GM23338 (cell line): ENCODE data around the gene NOSTRIN.

ENCODE experiments used
- EZH2 ChIP-seq: fragments of 200-600 bp; sonication (generic); IDR thresholded peaks from one replicate; pipeline ENCODE4 v1.8.0; 2017; ENCODE audit warnings: antibody characterized with exemption, mild to moderate bottlenecking, low read depth; ENCODE audit not compliant: unreplicated experiment
- EZH2phosphoT487 ChIP-seq: fragments of 200-600 bp; sonication (generic); IDR thresholded peaks from one replicate; pipeline ENCODE4 v1.8.1; 2018; ENCODE audit warnings: antibody characterized with exemption; ENCODE audit not compliant: unreplicated experiment
- POLR2AphosphoS5 ChIP-seq: IDR thresholded peaks from 2 replicates; pipeline ENCODE4 v1.6.1; 2016; ENCODE audit warnings: antibody characterized with exemption, low read depth
- REST ChIP-seq: IDR thresholded peaks from one replicate; pipeline ENCODE4 v1.6.1; 2018; ENCODE audit warnings: antibody characterized with exemption; ENCODE audit not compliant: unreplicated experiment
- STAT1 ChIP-seq: IDR thresholded peaks from one replicate; pipeline ENCODE4 v1.6.1; 2016; ENCODE audit warnings: antibody characterized with exemption; ENCODE audit not compliant: unreplicated experiment
- ZNF114 ChIP-seq: fragments of 250-450 bp; sonication (Bioruptor Pico); IDR thresholded peaks from 2 replicates; pipeline ENCODE4 v1.5.0; 2020; ENCODE audit warnings: mild to moderate bottlenecking, moderate library complexity
- ZNF462 ChIP-seq: fragments of 250-450 bp; sonication (Bioruptor Pico); IDR thresholded peaks from 2 replicates; pipeline ENCODE4 v1.5.0; 2020; ENCODE audit warnings: mild to moderate bottlenecking, moderate library complexity
- TF ChIP-seq, protein P1 (sequence below), 2 experiments: fragments of 200-600 bp in 1 of 2; sonication (generic) in 1 of 2; conservative IDR thresholded peaks; 2 replicates each; pipeline versions ENCODE4 v1.5.1 to v1.6.1; 2016 to 2017; ENCODE audit warnings: antibody characterized with exemption in 2 of 2, low read depth in 2 of 2, mild to moderate bottlenecking in 2 of 2, moderate library complexity in 1 of 2
- TF ChIP-seq, protein P2 (sequence below): IDR thresholded peaks from 2 replicates; pipeline ENCODE4 v1.6.1; 2016; ENCODE audit warnings: antibody characterized with exemption

DNA sequence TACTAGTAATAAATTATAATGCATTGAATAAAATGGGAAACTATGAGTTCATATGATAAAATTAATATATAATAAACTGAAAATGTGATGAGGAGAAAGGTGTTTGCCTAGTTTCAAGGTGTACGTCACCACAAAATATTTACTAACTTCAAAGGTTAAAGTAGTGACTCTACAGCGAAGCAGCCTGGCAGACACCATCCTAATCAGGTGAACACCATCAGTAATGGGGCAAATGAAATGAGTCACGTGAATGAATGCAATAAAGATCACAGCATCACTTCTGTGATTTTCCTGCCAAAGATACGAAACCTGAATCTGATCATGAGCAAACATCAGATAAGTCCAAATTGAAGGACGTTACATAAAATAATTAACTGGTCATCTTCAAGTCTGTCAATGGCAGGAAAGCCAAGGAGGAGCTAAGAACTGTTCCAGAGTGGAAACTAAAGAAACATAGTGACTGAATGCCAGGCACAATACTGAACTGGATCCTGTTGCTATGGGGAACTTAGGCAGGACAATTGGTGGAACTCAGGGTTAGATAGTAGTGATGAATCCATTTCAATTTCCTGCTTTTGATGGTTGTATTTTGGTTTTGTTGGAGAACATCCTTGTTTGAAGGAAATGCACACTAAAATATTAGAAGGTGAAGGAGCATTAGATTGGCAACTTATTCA is 12.1 kb upstream of the NOSTRIN start:
- TF ChIP-seq, protein P1, sequence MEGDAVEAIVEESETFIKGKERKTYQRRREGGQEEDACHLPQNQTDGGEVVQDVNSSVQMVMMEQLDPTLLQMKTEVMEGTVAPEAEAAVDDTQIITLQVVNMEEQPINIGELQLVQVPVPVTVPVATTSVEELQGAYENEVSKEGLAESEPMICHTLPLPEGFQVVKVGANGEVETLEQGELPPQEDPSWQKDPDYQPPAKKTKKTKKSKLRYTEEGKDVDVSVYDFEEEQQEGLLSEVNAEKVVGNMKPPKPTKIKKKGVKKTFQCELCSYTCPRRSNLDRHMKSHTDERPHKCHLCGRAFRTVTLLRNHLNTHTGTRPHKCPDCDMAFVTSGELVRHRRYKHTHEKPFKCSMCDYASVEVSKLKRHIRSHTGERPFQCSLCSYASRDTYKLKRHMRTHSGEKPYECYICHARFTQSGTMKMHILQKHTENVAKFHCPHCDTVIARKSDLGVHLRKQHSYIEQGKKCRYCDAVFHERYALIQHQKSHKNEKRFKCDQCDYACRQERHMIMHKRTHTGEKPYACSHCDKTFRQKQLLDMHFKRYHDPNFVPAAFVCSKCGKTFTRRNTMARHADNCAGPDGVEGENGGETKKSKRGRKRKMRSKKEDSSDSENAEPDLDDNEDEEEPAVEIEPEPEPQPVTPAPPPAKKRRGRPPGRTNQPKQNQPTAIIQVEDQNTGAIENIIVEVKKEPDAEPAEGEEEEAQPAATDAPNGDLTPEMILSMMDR (conservative IDR thresholded peaks at IDR 0.05; ENCODE audit: low read depth in 2 of 2) = no peak
- TF ChIP-seq STAT1 = no peak
- TF ChIP-seq EZH2 = no peak
- no peak for TF ChIP-seq EZH2phosphoT487
- no peak for TF ChIP-seq ZNF462 (CRISPR knock-in tag)
- no peak for TF ChIP-seq POLR2AphosphoS5
- TF ChIP-seq, protein P2, sequence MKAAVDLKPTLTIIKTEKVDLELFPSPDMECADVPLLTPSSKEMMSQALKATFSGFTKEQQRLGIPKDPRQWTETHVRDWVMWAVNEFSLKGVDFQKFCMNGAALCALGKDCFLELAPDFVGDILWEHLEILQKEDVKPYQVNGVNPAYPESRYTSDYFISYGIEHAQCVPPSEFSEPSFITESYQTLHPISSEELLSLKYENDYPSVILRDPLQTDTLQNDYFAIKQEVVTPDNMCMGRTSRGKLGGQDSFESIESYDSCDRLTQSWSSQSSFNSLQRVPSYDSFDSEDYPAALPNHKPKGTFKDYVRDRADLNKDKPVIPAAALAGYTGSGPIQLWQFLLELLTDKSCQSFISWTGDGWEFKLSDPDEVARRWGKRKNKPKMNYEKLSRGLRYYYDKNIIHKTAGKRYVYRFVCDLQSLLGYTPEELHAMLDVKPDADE = no peak
- TF ChIP-seq ZNF114 (CRISPR knock-in tag) = no peak
- TF ChIP-seq REST = no peak
